Psoas muscle (tissue), 8 donors: ENCODE measurements around the gene CACUL1. TPM values are rescaled to one million over a fixed set of nuclear protein-coding genes. Genes with fewer than 3 reads are reported as not detected.
A peak's percentile ranks its signal among the peaks of the same experiment; 100 is the strongest.

Source experiments
- ATAC-seq, 4 donors: fragments of 200-7000 bp; cut with Tn5 transposase; one replicate each; pipeline ENCODE4 v1.9.1; 2020; ENCODE audit warnings: moderate library complexity in 3 of 4, mild to moderate bottlenecking in 2 of 4
- DNase-seq, 2 donors: peaks; one replicate each; pipeline ENCODE4 v3.0.0-alpha.2; 2020
- H3K27ac ChIP-seq: fragments of 200-600 bp; one replicate; pipeline ENCODE4 v1.8.0; 2022
- H3K27me3 ChIP-seq, 3 donors: fragments of 200-600 bp in 1 of 3; one replicate each; pipeline versions ENCODE4 v1.6.1 to v1.8.0; 2013 to 2022; ENCODE audit warnings: low read length in 2 of 3, mild to moderate bottlenecking in 2 of 3, moderate library complexity in 1 of 3; ENCODE audit not compliant: insufficient read depth in 3 of 3
- H3K36me3 ChIP-seq, 2 donors: fragments of 200-600 bp in 1 of 2; one replicate each; pipeline versions ENCODE4 v1.6.1 to v1.8.0; 2013 to 2022; ENCODE audit warnings: low read depth in 1 of 2, mild to moderate bottlenecking in 1 of 2, moderate library complexity in 1 of 2; ENCODE audit not compliant: insufficient read depth in 1 of 2
- H3K4me1 ChIP-seq: fragments of 200-600 bp; one replicate; pipeline ENCODE4 v1.8.0; 2022
- H3K4me3 ChIP-seq: fragments of 200-600 bp; one replicate; pipeline ENCODE4 v1.8.0; 2022; ENCODE audit warnings: mild to moderate bottlenecking
- H3K9me3 ChIP-seq: fragments of 200-600 bp; one replicate; pipeline ENCODE4 v1.8.0; 2022
- CTCF ChIP-seq: fragments of 200-600 bp; IDR thresholded peaks from one replicate; pipeline ENCODE4 v1.8.0; 2022; ENCODE audit warnings: antibody characterized with exemption
- WGBS, 3 donors: extraction: QIAGEN DNeasy Blood & Tissue Kit; methylation state at CpG; one replicate each; pipeline versions ENCODE4 v1.1.6 to v1.1.7; 2013; 5-methylcytosine and 5-hydroxymethylcytosine counted together
- intact Hi-C, 2 donors: fragments of 100-400 bp; cut with DNase I; formaldehyde crosslinking; loops; one replicate each; pipeline versions ENCODE4 v1.11.0 to v1.14.2; 2022
- polyA plus RNA-seq, 3 donors: library from polyadenylated mRNA; stranded (reverse); fragments of 200-250 nt; gene quantifications; one replicate each; pipeline ENCODE4 v1.2.3, GENCODE V29; 2013
- total RNA-seq, 4 donors: library from RNA; stranded (reverse); fragmentation: NEBNext Ultra II Directional in 2 of 4; extraction: Animal tissue kit (Norgen Biotek cat#: 25700) in 2 of 4; gene quantifications; one replicate each; pipeline versions ENCODE4 v1.2.1 to v1.2.4, GENCODE V29; 2021 to 2023
- donor health status: healthy with polysubstance abuse.
- donor health status: DM: no; HTN: no; CAD: no; lungs with moderate emphysema.
- donor health status: Bipolar disorder and iron deficiency.
- donor health status: healthy.
- donor health status: DM: yes; HTN: yes; CAD: no.
- donor health status: DM: no; HTN: no; CAD: no.
- donor health status: DM: no; HTN: no; CAD: no.
- donor health status: DM: yes; HTN: yes; CAD: no.

Gene CACUL1
- total and polyA plus RNA-seq, 7 donors: 5.9 to 41.0 (median 22.1) TPM

- DNase-seq: peak in 1 of 2 donors; percentile 48
- intact Hi-C loops: loop anchor here in 1 of 2 donors (10.0 kb wide), 1 partner anchor 271 kb away; the partner anchor contains the start of gene NANOS1
- Histone ChIP-seq H3K4me1 (peaks cover 32% of the 10 kb centered on the region), H3K27ac (peak overlapping the region; percentile 93), H3K36me3 (no peaks in the 10 kb centered on the region), H3K4me3 (peak overlapping the region; percentile 77), H3K27me3 (no peaks in the 10 kb centered on the region), H3K9me3 (no peaks in the 10 kb centered on the region)
- WGBS, 3 donors: 1 to 2% (median 1%) methylated on average over 15 to 22 of the region's 22 CpGs
- no peak for TF ChIP-seq CTCF
- peak in 1 of 4 donors; percentile 2 for ATAC-seq
These were observed 578 bp downstream of the CACUL1 start for GRCh38 chr10:118754229-118754555.

- Histone ChIP-seq H3K4me3 (peak overlapping the region; percentile 77), H3K27ac (peak overlapping the region; percentile 93), H3K4me1 (peaks cover 38% of the 10 kb centered on the region), H3K27me3 (no peaks in the 10 kb centered on the region), H3K9me3 (no peaks in the 10 kb centered on the region), H3K36me3 (no peaks in the 10 kb centered on the region)
- peak in 1 of 2 donors; percentile 81 for DNase-seq
- peak; percentile 34 to 75 (median 42) for ATAC-seq
- intact Hi-C loops: loop anchor here in 1 of 2 donors (10.0 kb wide), 1 partner anchor 271 kb away; the partner anchor contains the start of gene NANOS1
- WGBS, 3 donors: 2 to 4% (median 4%) methylated on average over 17 of the region's 17 CpGs
- no peak for TF ChIP-seq CTCF
These were observed 1.2 kb downstream of the CACUL1 start for GRCh38 chr10:118753331-118754228.

- no peaks in the 10 kb centered on the region for H3K27me3 ChIP-seq
- no peaks in the 10 kb centered on the region for H3K9me3 ChIP-seq
- H3K4me3 ChIP-seq: peak overlapping the region; percentile 77
- WGBS, 3 donors: 74 to 83% (median 82%) methylated on average over 3 of the region's 3 CpGs
- intact Hi-C loops: loop anchor here in 1 of 2 donors (10.0 kb wide), 1 partner anchor 272 kb away; the partner anchor contains the start of gene NANOS1
- no peak overlapping the region for H3K27ac ChIP-seq
- TF ChIP-seq CTCF: no peak
- ATAC-seq (no peak), DNase-seq (no peak)
- H3K36me3 ChIP-seq: no peaks in the 10 kb centered on the region
- peaks cover 38% of the 10 kb centered on the region for H3K4me1 ChIP-seq
These were observed 2.4 kb downstream of the CACUL1 start for GRCh38 chr10:118752409-118752808.

GRCh38 chr10:118751265-118751664 lies 3.5 kb downstream of the CACUL1 start:
- no peak for TF ChIP-seq CTCF
- Histone ChIP-seq H3K4me3 (peak overlapping the region; percentile 15), H3K27ac (peak overlapping the region; percentile 13), H3K36me3 (no peaks in the 10 kb centered on the region), H3K4me1 (peaks cover 45% of the 10 kb centered on the region), H3K27me3 (no peaks in the 10 kb centered on the region), H3K9me3 (no peaks in the 10 kb centered on the region)
- DNase-seq (no peak), ATAC-seq (no peak)
- intact Hi-C loops: loop anchor here in 1 of 2 donors (10.0 kb wide), 1 partner anchor 274 kb away; the partner anchor contains the start of gene NANOS1
- WGBS, 3 donors: 94 to 98% (median 96%) methylated on average over 1 of the region's 1 CpG
